IMR-90 (cell line): ENCODE data around the gene FER1L5. TPM values are rescaled to one million over a fixed set of nuclear protein-coding genes. Genes with fewer than 3 reads are reported as not detected.

ENCODE experiments used
- ATAC-seq: fragments of 200-7000 bp; cut with Tn5 transposase; 2 replicates; pipeline ENCODE4 v1.9.1; 2020; ENCODE audit warnings: low read depth, mild to moderate bottlenecking, moderate library complexity
- BruUV-seq: library from RNA; stranded (reverse); fragments of 400-500 nt; replicated peaks from 2 replicates; lab custom pipeline; 2021; lab: Mats Ljungman, UMichigan
- CTCF ChIA-PET: fragments of 300-600 bp; formaldehyde crosslinking; extraction: SDS; loops from one replicate; lab custom pipeline; 2021; ENCODE audit warnings: antibody characterized with exemption; lab: Yijun Ruan, JAX
- POLR2A ChIA-PET: fragments of 300-600 bp; sonication (Branson Sonifier 250); formaldehyde crosslinking; loops from one replicate; lab custom pipeline; 2022; ENCODE audit warnings: antibody characterized with exemption; ENCODE audit not compliant: unreplicated experiment; lab: Charles Lee
- DNase-seq: peaks from one replicate; pipeline ENCODE4 v3.0.0; 2013
- H2AFZ ChIP-seq: replicated peaks from 2 replicates; pipeline ENCODE3; 2013; ENCODE audit warnings: low read length, mild to moderate bottlenecking; ENCODE audit not compliant: poor library complexity
- H2AK5ac ChIP-seq: 2 replicates; pipeline ENCODE4 v1.6.1; 2013; ENCODE audit warnings: low read depth, low read length, inconsistent platforms
- H2AK9ac ChIP-seq: replicated peaks from 2 replicates; pipeline ENCODE3; 2013; ENCODE audit warnings: mild to moderate bottlenecking, low read depth, low read length, moderate library complexity; ENCODE audit not compliant: poor library complexity
- H2BK120ac ChIP-seq: 2 replicates; pipeline ENCODE4 v1.6.1; 2013; ENCODE audit warnings: low read depth, low read length, inconsistent platforms
- H2BK15ac ChIP-seq: 3 replicates; pipeline ENCODE4 v1.6.1; 2013; ENCODE audit warnings: low read depth, low read length, inconsistent platforms
- H2BK20ac ChIP-seq: 2 replicates; pipeline ENCODE4 v1.6.1; 2013; ENCODE audit warnings: low read depth, mild to moderate bottlenecking, inconsistent platforms, low read length, moderate library complexity
- H2BK5ac ChIP-seq: 2 replicates; pipeline ENCODE4 v1.6.1; 2013; ENCODE audit warnings: mild to moderate bottlenecking, low read depth, low read length, inconsistent platforms; ENCODE audit not compliant: poor library complexity, severe bottlenecking
- H3K14ac ChIP-seq: replicated peaks from 2 replicates; pipeline ENCODE4 v1.6.1; 2013; ENCODE audit warnings: low read depth, low read length, inconsistent platforms
- H3K18ac ChIP-seq: 2 replicates; pipeline ENCODE4 v1.6.1; 2013; ENCODE audit warnings: low read depth, low read length, control low read depth
- H3K23ac ChIP-seq: 2 replicates; pipeline ENCODE4 v1.6.1; 2013; ENCODE audit warnings: low read depth, low read length, inconsistent platforms
- H3K27ac ChIP-seq: 2 replicates; pipeline ENCODE4 v1.5.1; 2013; ENCODE audit warnings: mild to moderate bottlenecking, control low read depth, low read length; ENCODE audit not compliant: insufficient read depth
- H3K27me3 ChIP-seq: 2 replicates; pipeline ENCODE4 v1.6.1; 2013; ENCODE audit warnings: low read length; ENCODE audit not compliant: control insufficient read depth, insufficient read depth
- H3K36me3 ChIP-seq: 2 replicates; pipeline ENCODE4 v1.6.1; 2013; ENCODE audit warnings: low read length, mixed read lengths; ENCODE audit not compliant: control insufficient read depth, insufficient read depth
- H3K4ac ChIP-seq: 2 replicates; pipeline ENCODE4 v1.6.1; 2013; ENCODE audit warnings: low read depth, low read length, inconsistent platforms
- H3K4me1 ChIP-seq: 2 replicates; pipeline ENCODE4 v1.6.1; 2013; ENCODE audit warnings: low read length, mixed read lengths; ENCODE audit not compliant: control insufficient read depth, insufficient read depth
- H3K4me2 ChIP-seq: 2 replicates; pipeline ENCODE4 v1.6.1; 2013; ENCODE audit warnings: low read depth, mild to moderate bottlenecking, control low read depth, low read length, moderate library complexity
- H3K4me3 ChIP-seq: 2 replicates; pipeline ENCODE4 v1.5.1; 2013; ENCODE audit warnings: low read depth, mild to moderate bottlenecking, control low read depth, low read length, moderate library complexity; ENCODE audit not compliant: insufficient read depth
- H3K56ac ChIP-seq: 2 replicates; pipeline ENCODE4 v1.6.1; 2013; ENCODE audit warnings: low read length, inconsistent platforms; ENCODE audit not compliant: insufficient read depth; ENCODE audit errors: extremely low read depth
- H3K79me1 ChIP-seq, 2 experiments: 2 replicates each; pipeline ENCODE4 v1.6.1; 2013; ENCODE audit warnings: low read length in 2 of 2, inconsistent platforms in 1 of 2, low read depth in 1 of 2
- H3K9ac ChIP-seq: 2 replicates; pipeline ENCODE4 v1.6.1; 2013; ENCODE audit warnings: low read depth, low read length, control low read depth
- H3K9me1 ChIP-seq: 2 replicates; pipeline ENCODE4 v1.6.1; 2013; ENCODE audit warnings: low read length, inconsistent platforms; ENCODE audit not compliant: insufficient read depth
- H3K9me3 ChIP-seq: 2 replicates; pipeline ENCODE4 v1.6.1; 2013; ENCODE audit warnings: low read length; ENCODE audit not compliant: control insufficient read depth, insufficient read depth
- H4K20me1 ChIP-seq: 2 replicates; pipeline ENCODE4 v1.6.1; 2013; ENCODE audit warnings: low read length, inconsistent platforms; ENCODE audit not compliant: insufficient read depth
- H4K5ac ChIP-seq: 2 replicates; pipeline ENCODE4 v1.6.1; 2013; ENCODE audit warnings: mild to moderate bottlenecking, low read depth, low read length, control low read depth
- H4K8ac ChIP-seq, 2 experiments: 2 replicates each; pipeline ENCODE4 v1.6.1; 2013; ENCODE audit warnings: low read depth in 2 of 2, low read length in 2 of 2, control low read depth in 1 of 2, inconsistent platforms in 1 of 2
- H4K91ac ChIP-seq: 2 replicates; pipeline ENCODE4 v1.6.1; 2013; ENCODE audit warnings: low read depth, low read length, inconsistent platforms; ENCODE audit not compliant: insufficient read depth
- BHLHE40 ChIP-seq: fragments of 150-350 bp; IDR thresholded peaks from 2 replicates; pipeline ENCODE4 v1.6.1; 2016; ENCODE audit warnings: mild to moderate bottlenecking, low read depth, low read length
- CEBPB ChIP-seq: IDR thresholded peaks from 2 replicates; pipeline ENCODE4 v1.6.1; 2012; ENCODE audit warnings: low read depth, low read length, improper control_type of control experiment
- CHD1 ChIP-seq: IDR thresholded peaks from 2 replicates; pipeline ENCODE4 v1.6.1; 2012; ENCODE audit warnings: low read depth, low read length, improper control_type of control experiment
- FOS ChIP-seq: fragments of 150-350 bp; IDR thresholded peaks from 2 replicates; pipeline ENCODE4 v1.6.1; 2016; ENCODE audit warnings: low read depth, low read length
- MAFK ChIP-seq: IDR thresholded peaks from 2 replicates; pipeline ENCODE4 v1.6.1; 2012; ENCODE audit warnings: low read depth, low read length, improper control_type of control experiment
- MAZ ChIP-seq: IDR thresholded peaks from 2 replicates; pipeline ENCODE4 v1.6.1; 2012; ENCODE audit warnings: low read depth, mild to moderate bottlenecking, low read length, improper control_type of control experiment, moderate library complexity, borderline replicate concordance
- MXI1 ChIP-seq: IDR thresholded peaks from 2 replicates; pipeline ENCODE4 v1.6.1; 2012; ENCODE audit warnings: low read depth, mild to moderate bottlenecking, low read length, moderate library complexity, borderline replicate concordance
- NFE2L2 ChIP-seq: fragments of 150-350 bp; IDR thresholded peaks from 2 replicates; pipeline ENCODE4 v1.6.1; 2016; ENCODE audit warnings: low read depth, mild to moderate bottlenecking, low read length
- POLR2A ChIP-seq: IDR thresholded peaks from 2 replicates; pipeline ENCODE4 v1.6.1; 2012; ENCODE audit warnings: mild to moderate bottlenecking, low read depth, low read length
- RAD21 ChIP-seq: IDR thresholded peaks from 2 replicates; pipeline ENCODE4 v1.6.1; 2012; ENCODE audit warnings: low read length, improper control_type of control experiment
- RCOR1 ChIP-seq: IDR thresholded peaks from 2 replicates; pipeline ENCODE4 v1.6.1; 2012; ENCODE audit warnings: mild to moderate bottlenecking, low read length, improper control_type of control experiment; ENCODE audit not compliant: insufficient replicate concordance
- RFX5 ChIP-seq: IDR thresholded peaks from 2 replicates; pipeline ENCODE4 v1.8.0; 2012; ENCODE audit warnings: low read depth, mild to moderate bottlenecking, low read length, moderate library complexity
- SMC3 ChIP-seq: fragments of 150-350 bp; IDR thresholded peaks from 2 replicates; pipeline ENCODE4 v1.6.1; 2016; ENCODE audit warnings: low read depth, mild to moderate bottlenecking, antibody characterized with exemption, low read length, moderate library complexity
- WGBS, 2 experiments: methylation state at CpG; one replicate each; pipeline versions ENCODE4 v1.1.5 to v1.1.7; 2013; ENCODE audit warnings: missing lambda C conversion rate in 2 of 2; ENCODE audit not compliant: insufficient read length in 1 of 2; ENCODE audit errors: extremely low coverage in 2 of 2; 5-methylcytosine and 5-hydroxymethylcytosine counted together
- dilution Hi-C: fragments of 300-500 bp; cut with HindIII; formaldehyde crosslinking; loops from one replicate; pipeline ENCODE4 v1.14.3; 2018; ENCODE audit warnings: low sequenced_read_pairs; ENCODE audit not compliant: unreplicated experiment
- in situ Hi-C: fragments of 300-500 bp; cut with MboI; formaldehyde crosslinking; loops from 3 replicates; pipeline ENCODE4 v1.14.3; 2019; ENCODE audit warnings: low sequenced_read_pairs, inconsistent platforms, mixed read lengths
- intact Hi-C: fragments of 100-400 bp; cut with micrococcal nuclease; formaldehyde crosslinking; loops from 2 replicates; pipeline ENCODE4 v1.10.0; 2022
- polyA plus RNA-seq, 3 experiments: library from polyadenylated mRNA; depleted of rRNA; stranded (reverse); fragments of >200 nt; gene quantifications; 2 replicates each; pipeline ENCODE4 v1.2.3, GENCODE V29; 2012; ENCODE audit warnings: low replicate concordance in 1 of 3
- total RNA-seq: library from RNA; depleted of rRNA; stranded (reverse); fragments of >200 nt; gene quantifications from 2 replicates; pipeline ENCODE4 v1.2.3, GENCODE V29; 2012
- TF ChIP-seq, protein P1 (sequence below): conservative IDR thresholded peaks from 2 replicates; pipeline ENCODE4 v1.5.1; 2012; ENCODE audit warnings: mild to moderate bottlenecking, low read depth, low read length, improper control_type of control experiment
- TF ChIP-seq, protein P2 (sequence below): fragments of 150-350 bp; IDR thresholded peaks from 2 replicates; pipeline ENCODE4 v1.6.1; 2016; ENCODE audit warnings: low read depth, mild to moderate bottlenecking, low read length, moderate library complexity, borderline replicate concordance
- TF ChIP-seq, protein P3 (sequence below): fragments of 150-350 bp; IDR thresholded peaks from 2 replicates; pipeline ENCODE4 v1.6.1; 2017; ENCODE audit warnings: mild to moderate bottlenecking, antibody characterized with exemption, low read length, low read depth

FER1L5 gene
- total and polyA plus RNA-seq, 2 of the 4 experiments (the other 2 are of a cell fraction), result 0.15 to 0.36 TPM

DNA sequence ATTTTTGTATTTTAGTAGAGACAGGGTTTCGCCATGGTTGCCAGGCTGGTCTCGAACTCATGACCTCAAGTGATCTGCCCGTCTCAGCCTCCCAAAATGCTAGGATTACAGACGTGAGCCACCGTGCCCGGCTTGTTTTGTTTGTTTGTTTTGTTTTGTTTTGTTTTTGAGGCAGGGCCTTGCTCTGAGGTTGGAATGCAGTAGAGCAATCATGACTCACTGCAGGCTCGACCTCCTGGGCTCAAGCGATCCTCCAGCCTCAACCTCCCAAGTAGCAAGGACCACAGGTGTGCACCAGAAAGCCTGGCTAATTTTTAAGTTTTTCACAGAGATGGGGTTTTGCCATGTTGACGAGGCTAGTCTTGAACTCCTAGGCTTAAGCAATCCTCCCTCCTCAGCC is 109.2 kb downstream of the FER1L5 start:
- Histone ChIP-seq H2AK5ac (no peak overlapping the region), H3K9me3 (no peaks in the 10 kb centered on the region), H3K18ac (no peak overlapping the region), H4K20me1 (no peaks in the 10 kb centered on the region), H3K79me1 (no peaks in the 10 kb centered on the region), H4K5ac (no peak overlapping the region), H2BK15ac (no peak overlapping the region), H3K27me3 (peaks cover 5% of the 10 kb centered on the region; the same call in 1 of the 2 replicates), H4K8ac (no peak overlapping the region), H3K4me3 (no peak overlapping the region), H3K27ac (no peak overlapping the region), H2BK120ac (no peak overlapping the region), H3K36me3 (no peaks in the 10 kb centered on the region), H3K23ac (no peak overlapping the region), H3K14ac (no peak overlapping the region), H3K56ac (no peak overlapping the region), H3K4ac (no peak overlapping the region), H3K9me1 (no peaks in the 10 kb centered on the region), H2BK20ac (no peak overlapping the region), H3K9ac (no peak overlapping the region), H2AK9ac (no peak overlapping the region), H4K91ac (no peak overlapping the region), H2BK5ac (no peak overlapping the region), H3K4me2 (no peak overlapping the region), H2AFZ (no peak overlapping the region), H3K4me1 (no peaks in the 10 kb centered on the region)
- 82% methylated on average over 2 of the region's 9 CpGs; no CpG with 5 or more reads in 1 of the 2 experiments for WGBS, 2 experiments
- TF ChIP-seq NFE2L2 (no peak), BHLHE40 (no peak), MAFK (no peak), CHD1 (no peak), MXI1 (no peak), CEBPB (no peak), SMC3 (no peak), FOS (no peak), MAZ (no peak), POLR2A (no peak), RFX5 (no peak), RAD21 (no peak), RCOR1 (no peak)
- TF ChIP-seq, protein P1, sequence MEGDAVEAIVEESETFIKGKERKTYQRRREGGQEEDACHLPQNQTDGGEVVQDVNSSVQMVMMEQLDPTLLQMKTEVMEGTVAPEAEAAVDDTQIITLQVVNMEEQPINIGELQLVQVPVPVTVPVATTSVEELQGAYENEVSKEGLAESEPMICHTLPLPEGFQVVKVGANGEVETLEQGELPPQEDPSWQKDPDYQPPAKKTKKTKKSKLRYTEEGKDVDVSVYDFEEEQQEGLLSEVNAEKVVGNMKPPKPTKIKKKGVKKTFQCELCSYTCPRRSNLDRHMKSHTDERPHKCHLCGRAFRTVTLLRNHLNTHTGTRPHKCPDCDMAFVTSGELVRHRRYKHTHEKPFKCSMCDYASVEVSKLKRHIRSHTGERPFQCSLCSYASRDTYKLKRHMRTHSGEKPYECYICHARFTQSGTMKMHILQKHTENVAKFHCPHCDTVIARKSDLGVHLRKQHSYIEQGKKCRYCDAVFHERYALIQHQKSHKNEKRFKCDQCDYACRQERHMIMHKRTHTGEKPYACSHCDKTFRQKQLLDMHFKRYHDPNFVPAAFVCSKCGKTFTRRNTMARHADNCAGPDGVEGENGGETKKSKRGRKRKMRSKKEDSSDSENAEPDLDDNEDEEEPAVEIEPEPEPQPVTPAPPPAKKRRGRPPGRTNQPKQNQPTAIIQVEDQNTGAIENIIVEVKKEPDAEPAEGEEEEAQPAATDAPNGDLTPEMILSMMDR, result no peak
- TF ChIP-seq, protein P2, sequence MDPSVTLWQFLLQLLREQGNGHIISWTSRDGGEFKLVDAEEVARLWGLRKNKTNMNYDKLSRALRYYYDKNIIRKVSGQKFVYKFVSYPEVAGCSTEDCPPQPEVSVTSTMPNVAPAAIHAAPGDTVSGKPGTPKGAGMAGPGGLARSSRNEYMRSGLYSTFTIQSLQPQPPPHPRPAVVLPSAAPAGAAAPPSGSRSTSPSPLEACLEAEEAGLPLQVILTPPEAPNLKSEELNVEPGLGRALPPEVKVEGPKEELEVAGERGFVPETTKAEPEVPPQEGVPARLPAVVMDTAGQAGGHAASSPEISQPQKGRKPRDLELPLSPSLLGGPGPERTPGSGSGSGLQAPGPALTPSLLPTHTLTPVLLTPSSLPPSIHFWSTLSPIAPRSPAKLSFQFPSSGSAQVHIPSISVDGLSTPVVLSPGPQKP, result no peak
- TF ChIP-seq, protein P3, sequence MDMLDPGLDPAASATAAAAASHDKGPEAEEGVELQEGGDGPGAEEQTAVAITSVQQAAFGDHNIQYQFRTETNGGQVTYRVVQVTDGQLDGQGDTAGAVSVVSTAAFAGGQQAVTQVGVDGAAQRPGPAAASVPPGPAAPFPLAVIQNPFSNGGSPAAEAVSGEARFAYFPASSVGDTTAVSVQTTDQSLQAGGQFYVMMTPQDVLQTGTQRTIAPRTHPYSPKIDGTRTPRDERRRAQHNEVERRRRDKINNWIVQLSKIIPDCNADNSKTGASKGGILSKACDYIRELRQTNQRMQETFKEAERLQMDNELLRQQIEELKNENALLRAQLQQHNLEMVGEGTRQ, result no peak
- intact Hi-C loops (no loop called here), in situ Hi-C loops (no loop called here), dilution Hi-C loops (no loop called here)
- no TSS peak for BruUV-seq
- ChIA-PET POLR2A (no interaction called here), CTCF (no interaction called here)
- ATAC-seq, result no peak
- DNase-seq, result no peak
